Neural cell (in vitro differentiated cells): ENCODE data around the gene SHC2.
"Not testable (repeated sequence)": the region's sequence is repeated elsewhere in the genome, so short reads cannot be mapped to it uniquely, and the experiment has no call there.

ENCODE experiments used
- EP300 ChIP-seq: fragments of 450-650 bp; conservative IDR thresholded peaks from 2 replicates; pipeline ENCODE4 v1.6.1; 2014; ENCODE audit warnings: antibody characterized with exemption, mild to moderate bottlenecking, moderate library complexity; ENCODE audit not compliant: poor library complexity, severe bottlenecking
- POLR2AphosphoS5 ChIP-seq: IDR thresholded peaks from 2 replicates; pipeline ENCODE4 v1.6.1; 2012

- not testable (repeated sequence) for TF ChIP-seq EP300, POLR2AphosphoS5
Observed at GRCh38 chr19:481100-481499, 20.3 kb upstream of the SHC2 start.
